NOMO-1 treated with dmso at 0.1 percent for 144 hours (cell line): Measurements from ENCODE around the gene ADGRB2.
"Not testable (repeated sequence)": the region's sequence is repeated elsewhere in the genome, so short reads cannot be mapped to it uniquely, and the experiment has no call there.

Experiments
- DNase-seq: peaks from one replicate; lab custom pipeline; 2025; ENCODE audit not compliant: unreplicated experiment; lab: John Stamatoyannopoulos, UW

ADGRB2 gene

GRCh38 chr1:31727195-31727594 is 36.9 kb downstream of the ADGRB2 start:
- DNase-seq: no peak

- no peak for DNase-seq
Observed at GRCh38 chr1:31726715-31727114, 37.4 kb downstream of the ADGRB2 start.

GRCh38 chr1:31725777-31726535 is 38.2 kb downstream of the ADGRB2 start:
- DNase-seq: no peak

GRCh38 chr1:31725134-31725533 is 39.0 kb downstream of the ADGRB2 start:
- DNase-seq: no peak

- peak; percentile 5 for DNase-seq
Observed at GRCh38 chr1:31723828-31724359, 40.2 kb downstream of the ADGRB2 start.

- DNase-seq: no peak
Observed at GRCh38 chr1:31718327-31718897, 45.7 kb downstream of the ADGRB2 start.

GRCh38 chr1:31717341-31717740 is 46.8 kb downstream of the ADGRB2 start:
- no peak for DNase-seq

GRCh38 chr1:31715873-31716220 is 48.3 kb downstream of the ADGRB2 start:
- no peak for DNase-seq

GRCh38 chr1:31715087-31715872 is 48.9 kb downstream of the ADGRB2 start:
- no peak for DNase-seq

- no peak for DNase-seq
Observed at GRCh38 chr1:31714442-31715086, 49.6 kb downstream of the ADGRB2 start.

- DNase-seq: no peak
Observed at GRCh38 chr1:31712630-31713029, 51.5 kb downstream of the ADGRB2 start.

GRCh38 chr1:31712068-31712467 is 52.1 kb downstream of the ADGRB2 start:
- no peak for DNase-seq

- DNase-seq: no peak
Observed at GRCh38 chr1:31708324-31708723, 55.8 kb downstream of the ADGRB2 start.

GRCh38 chr1:31707711-31708110 is 56.4 kb downstream of the ADGRB2 start:
- peak; percentile 23 for DNase-seq

- not testable (repeated sequence) for DNase-seq
Observed at GRCh38 chr1:31707059-31707600, 57.0 kb downstream of the ADGRB2 start.

- no peak for DNase-seq
Observed at GRCh38 chr1:31706384-31707058, 57.6 kb downstream of the ADGRB2 start.

- DNase-seq: no peak
Observed at GRCh38 chr1:31705080-31705866, 58.9 kb downstream of the ADGRB2 start.

- no peak for DNase-seq
Observed at GRCh38 chr1:31704271-31705079, 59.7 kb downstream of the ADGRB2 start.
